ENCODE measurements around the gene TLE4. TPM values are rescaled to one million over a fixed set of nuclear protein-coding genes. Genes with fewer than 3 reads are reported as not detected.

The TLE4 gene
- polyA plus RNA-seq, 1 experiment = 154 TPM

GRCh38 chr9:79665931-79666330 lies 94.2 kb downstream of the TLE4 start:
- no peak for TF ChIP-seq CTCF (IDR thresholded peaks at IDR 0.05; ENCODE audit: insufficient read depth, low read depth, low read length)
- no peaks in the 10 kb centered on the region for H3K27me3 ChIP-seq (ENCODE audit: control insufficient read depth, insufficient read depth, low read length)
- peaks cover 2% of the 10 kb centered on the region for H3K36me3 ChIP-seq (ENCODE audit: control insufficient read depth, insufficient read depth, low read length)
- POLR2A ChIA-PET = interaction anchor here (0.7 to 0.8 kb wide), 2 partner anchors 105 to 623 kb away, joined by 3 to 4 read pairs; no protein-coding TSS in a partner anchor
- H3K4me3 ChIP-seq (ENCODE audit: low read depth, low read length) = no peak overlapping the region
- no peak for DNase-seq (ENCODE audit: low read depth)
- CTCF ChIA-PET = no interaction called here

GRCh38 chr9:79667120-79667519 lies 95.4 kb downstream of the TLE4 start:
- H3K36me3 ChIP-seq (ENCODE audit: control insufficient read depth, insufficient read depth, low read length) = peaks cover 2% of the 10 kb centered on the region
- DNase-seq (ENCODE audit: low read depth) = no peak
- H3K27me3 ChIP-seq (ENCODE audit: control insufficient read depth, insufficient read depth, low read length) = no peaks in the 10 kb centered on the region
- H3K4me3 ChIP-seq (ENCODE audit: low read depth, low read length) = no peak overlapping the region
- TF ChIP-seq CTCF (IDR thresholded peaks at IDR 0.05; ENCODE audit: insufficient read depth, low read depth, low read length) = no peak
- ChIA-PET POLR2A (no interaction called here), CTCF (no interaction called here)

- no peak overlapping the region for H3K4me3 ChIP-seq (ENCODE audit: low read depth, low read length)
- DNase-seq (ENCODE audit: low read depth) = no peak
- H3K27me3 ChIP-seq (ENCODE audit: control insufficient read depth, insufficient read depth, low read length) = no peaks in the 10 kb centered on the region
- no peak for TF ChIP-seq CTCF (IDR thresholded peaks at IDR 0.05; ENCODE audit: insufficient read depth, low read depth, low read length)
- H3K36me3 ChIP-seq (ENCODE audit: control insufficient read depth, insufficient read depth, low read length) = peaks cover 2% of the 10 kb centered on the region
- CTCF ChIA-PET = no interaction called here
- POLR2A ChIA-PET = no interaction called here
These were observed 96.2 kb downstream of the TLE4 start for GRCh38 chr9:79667817-79668436.

- TF ChIP-seq CTCF (IDR thresholded peaks at IDR 0.05; ENCODE audit: insufficient read depth, low read depth, low read length) = no peak
- CTCF ChIA-PET = no interaction called here
- Histone ChIP-seq H3K4me3 (ENCODE audit: low read depth, low read length) (no peak overlapping the region), H3K27me3 (ENCODE audit: control insufficient read depth, insufficient read depth, low read length) (no peaks in the 10 kb centered on the region), H3K36me3 (ENCODE audit: control insufficient read depth, insufficient read depth, low read length) (peaks cover 2% of the 10 kb centered on the region)
- POLR2A ChIA-PET = interaction anchor here (0.6 kb wide), 1 partner anchor 51 kb away, joined by 3 read pairs; no protein-coding TSS in a partner anchor
- no peak for DNase-seq (ENCODE audit: low read depth)
These were observed 97.2 kb downstream of the TLE4 start for GRCh38 chr9:79668956-79669355.

- Histone ChIP-seq H3K4me3 (ENCODE audit: low read depth, low read length) (no peak overlapping the region), H3K27me3 (ENCODE audit: control insufficient read depth, insufficient read depth, low read length) (no peaks in the 10 kb centered on the region), H3K36me3 (ENCODE audit: control insufficient read depth, insufficient read depth, low read length) (peaks cover 2% of the 10 kb centered on the region)
- ChIA-PET CTCF (no interaction called here), POLR2A (interaction anchor here (0.5 kb wide), 1 partner anchor 437 kb away, joined by 3 read pairs; no protein-coding TSS in a partner anchor)
- TF ChIP-seq CTCF (IDR thresholded peaks at IDR 0.05; ENCODE audit: insufficient read depth, low read depth, low read length) = no peak
- no peak for DNase-seq (ENCODE audit: low read depth)
These were observed 98.7 kb downstream of the TLE4 start for GRCh38 chr9:79670269-79670961.
